NCI-H460 (cell line): ENCODE results near the gene MRPS17. TPM values are rescaled to one million over a fixed set of nuclear protein-coding genes. Genes with fewer than 3 reads are reported as not detected.
"Not testable (repeated sequence)": the region's sequence is repeated elsewhere in the genome, so short reads cannot be mapped to it uniquely, and the experiment has no call there.

ENCODE experiments used
- DNase-seq: peaks from one replicate; pipeline ENCODE4 v3.0.0-alpha.2; 2016; ENCODE audit warnings: low read depth; ENCODE audit errors: extremely low read depth
- polyA plus RNA-seq: library from polyadenylated mRNA; depleted of rRNA; stranded (reverse); fragments of >200 nt; gene quantifications from 2 replicates; pipeline ENCODE4 v1.2.3, GENCODE V29; 2014; cell fraction: nucleus; rRNA removed
- total RNA-seq: library from RNA; depleted of rRNA; stranded (reverse); fragments of >200 nt; shearing (Covaris generic); gene quantifications from 2 replicates; pipeline ENCODE4 v1.2.3, GENCODE V29; 2014; rRNA removed

MRPS17 gene
- 9.8 and 13.9 TPM in 2 replicates for total RNA-seq
- polyA plus RNA-seq: 2.9 and 4.8 TPM in 2 replicates

DNA sequence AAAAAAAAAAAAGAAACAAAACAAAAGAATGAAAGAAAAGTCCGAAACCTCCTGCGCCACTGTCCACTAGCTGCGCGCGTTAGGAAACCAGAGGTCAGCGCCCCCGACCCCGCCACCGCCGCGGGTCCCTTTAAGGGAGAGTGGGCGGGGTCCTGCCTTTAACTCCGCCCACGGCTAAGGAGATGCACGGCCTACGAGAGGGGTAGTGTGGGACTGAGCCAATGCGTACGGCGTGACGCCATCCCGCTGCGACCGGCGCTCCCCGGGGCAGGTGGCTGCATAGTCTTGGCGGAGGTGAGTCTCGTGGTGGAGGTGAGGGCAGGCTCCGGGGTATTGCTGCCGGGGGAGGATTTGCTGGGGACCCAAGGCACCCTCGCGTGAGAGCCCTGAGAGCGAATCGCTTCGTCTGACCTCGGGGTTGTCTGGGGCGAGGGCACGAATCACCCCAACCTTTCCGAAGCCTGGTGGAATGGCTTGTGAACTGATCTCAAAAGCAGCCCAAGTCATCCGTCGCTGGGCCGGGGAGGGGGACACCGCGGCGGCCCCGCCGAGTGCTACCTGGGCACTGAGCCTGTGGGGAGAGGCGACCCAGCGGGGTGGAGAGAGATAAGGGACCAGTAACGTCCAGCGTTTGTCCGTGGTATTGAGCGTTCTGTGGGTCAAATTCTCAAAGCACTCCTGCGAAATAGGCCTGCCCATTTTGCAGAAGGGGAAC is at the start of gene MRPS17:
TSS of gene MRPS17 (plus strand) at position 241 of the 715 bp plus-strand sequence. CDS start 1,319 bp downstream, outside the sequence.
- DNase-seq: peak; percentile 55

DNA sequence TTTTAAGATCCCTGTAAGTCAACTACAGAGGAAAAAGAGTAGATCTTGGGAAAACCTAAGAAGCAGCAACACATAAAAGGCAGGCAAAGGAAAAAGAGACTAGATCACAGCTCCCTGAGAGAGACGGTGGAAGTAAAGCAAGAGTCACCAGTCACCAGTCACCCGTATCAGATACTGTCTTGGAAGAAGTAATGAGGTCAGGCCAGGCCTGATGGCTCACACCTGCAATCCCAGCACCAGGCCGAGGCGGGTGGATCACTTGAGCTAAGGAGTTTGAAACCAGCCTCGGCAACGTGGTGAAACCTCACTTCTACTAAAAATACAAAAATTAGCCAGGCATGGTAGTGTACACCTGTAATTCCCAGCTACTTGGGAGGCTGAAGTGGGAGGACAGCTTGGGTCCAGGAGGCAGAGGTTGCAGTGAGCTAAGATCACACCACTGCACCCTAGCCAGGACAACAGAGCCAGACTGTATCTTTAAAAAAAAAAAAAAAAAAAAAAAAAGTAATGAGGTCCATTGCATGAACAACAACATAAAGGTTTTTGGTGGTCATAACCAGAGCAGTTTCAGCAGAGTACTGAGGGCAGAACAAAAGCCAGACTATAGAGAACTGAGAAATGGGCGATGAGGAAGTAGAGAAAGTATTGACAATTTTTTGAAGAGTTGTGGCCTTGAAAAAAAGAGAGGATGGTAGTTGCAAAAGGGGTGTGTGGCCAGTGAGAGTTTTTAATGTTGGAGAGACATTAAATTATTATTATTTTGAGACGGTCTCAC is 47.5 kb upstream of the MRPS17 start:
- no peak for DNase-seq

DNA sequence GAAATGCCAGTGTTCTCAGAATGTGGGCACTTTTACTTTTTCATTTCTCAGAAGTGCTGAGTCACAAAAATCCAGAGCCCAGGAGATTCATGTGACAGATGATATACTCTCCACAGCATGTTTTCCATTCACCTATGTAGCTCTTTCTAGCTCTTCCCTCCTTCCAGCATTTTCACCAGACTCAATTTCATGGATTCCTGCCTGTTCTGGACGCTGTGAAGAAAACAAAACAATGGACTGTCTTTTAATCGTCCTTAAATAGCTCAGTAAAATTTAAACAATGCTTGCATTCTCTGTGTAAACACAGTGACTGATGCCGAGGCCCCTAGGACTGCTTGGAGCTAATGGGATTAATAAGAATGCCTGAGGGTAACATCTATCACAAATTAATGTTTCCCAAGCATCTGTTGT is 38.9 kb upstream of the MRPS17 start:
- DNase-seq: no peak

DNA sequence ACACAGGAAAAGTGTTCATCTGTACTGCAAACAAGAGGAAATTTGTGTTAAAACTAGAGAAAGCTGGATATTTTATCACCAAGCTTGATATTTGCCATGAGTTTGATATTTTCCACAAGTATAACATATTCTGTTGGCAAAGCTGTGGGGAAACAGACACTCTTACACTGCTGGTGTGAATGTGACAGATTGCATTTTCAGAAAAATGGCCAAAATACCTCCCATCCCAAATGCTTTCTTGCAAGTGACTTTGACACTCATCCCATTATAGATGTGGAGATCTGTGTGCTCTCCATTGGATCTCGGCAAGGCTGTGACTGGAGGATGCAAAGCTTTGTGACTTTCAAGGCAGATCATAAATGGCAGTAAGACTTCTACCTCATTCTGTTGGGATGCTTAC is 33.9 kb upstream of the MRPS17 start:
- no peak for DNase-seq

DNA sequence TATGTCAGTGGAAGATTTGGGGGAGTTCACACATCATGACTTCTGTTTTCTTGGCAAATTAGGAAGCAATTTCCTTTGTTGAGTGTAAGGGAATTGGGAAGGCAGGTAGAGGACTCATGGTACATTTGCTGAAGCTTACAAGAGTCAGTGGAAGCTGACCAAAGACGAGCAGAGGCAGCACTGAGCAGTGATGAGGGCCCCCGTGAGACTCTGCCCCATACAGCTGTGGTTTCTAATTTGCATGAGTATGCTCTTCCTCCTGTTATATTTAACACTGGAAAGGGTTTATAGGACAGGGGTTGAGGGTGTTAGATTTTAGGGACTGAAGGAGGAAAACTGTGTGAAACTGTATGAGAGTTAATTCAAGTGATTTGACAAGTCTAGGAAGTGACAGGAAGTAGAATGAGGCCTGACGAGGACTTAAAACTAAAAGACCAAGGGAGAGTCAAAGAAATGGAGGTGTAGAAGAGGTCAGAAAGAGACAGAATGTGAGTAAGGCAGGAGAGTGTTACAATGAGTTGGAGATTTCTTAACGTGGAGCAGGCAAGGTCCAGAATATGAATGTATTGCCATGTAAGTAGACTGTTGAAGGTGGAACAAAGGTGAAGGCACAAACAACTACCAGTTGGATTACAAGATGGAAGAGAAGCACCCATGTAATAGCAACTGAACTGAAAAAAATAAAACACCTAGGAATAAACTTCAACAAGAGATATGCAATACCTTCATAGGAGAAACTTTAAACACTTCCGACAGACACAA is 23.5 kb upstream of the MRPS17 start:
- DNase-seq: no peak

GRCh38 chr7:55931421-55932151 is 20.1 kb upstream of the MRPS17 start:
- DNase-seq: no peak

DNA sequence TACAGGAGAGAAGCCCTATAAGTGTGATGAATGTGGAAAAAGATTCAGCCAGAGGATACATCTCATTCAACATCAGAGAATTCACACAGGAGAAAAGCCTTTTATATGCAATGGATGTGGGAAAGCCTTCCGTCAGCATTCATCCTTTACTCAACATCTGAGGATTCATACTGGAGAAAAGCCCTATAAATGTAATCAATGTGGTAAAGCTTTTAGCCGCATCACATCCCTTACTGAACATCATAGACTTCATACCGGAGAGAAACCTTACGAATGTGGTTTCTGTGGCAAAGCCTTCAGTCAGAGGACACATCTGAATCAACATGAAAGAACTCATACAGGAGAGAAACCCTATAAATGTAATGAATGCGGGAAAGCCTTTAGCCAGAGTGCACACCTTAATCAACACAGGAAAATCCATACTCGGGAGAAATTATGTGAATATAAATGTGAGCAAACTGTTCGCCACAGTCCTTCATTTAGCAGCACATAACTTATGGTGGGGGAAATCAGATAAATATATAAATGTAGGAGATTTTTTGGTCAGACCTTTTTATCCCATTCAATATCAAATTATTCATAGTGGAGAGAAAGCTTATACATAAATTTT is 12.1 kb upstream of the MRPS17 start:
- no peak for DNase-seq

- no peak for DNase-seq
These were observed 5.1 kb upstream of the MRPS17 start for GRCh38 chr7:55946545-55946944.

GRCh38 chr7:55952352-55952671 is 635 bp downstream of the MRPS17 start:
- not testable (repeated sequence) for DNase-seq

GRCh38 chr7:55953707-55954475 is 2.2 kb downstream of the MRPS17 start:
- no peak for DNase-seq

DNA sequence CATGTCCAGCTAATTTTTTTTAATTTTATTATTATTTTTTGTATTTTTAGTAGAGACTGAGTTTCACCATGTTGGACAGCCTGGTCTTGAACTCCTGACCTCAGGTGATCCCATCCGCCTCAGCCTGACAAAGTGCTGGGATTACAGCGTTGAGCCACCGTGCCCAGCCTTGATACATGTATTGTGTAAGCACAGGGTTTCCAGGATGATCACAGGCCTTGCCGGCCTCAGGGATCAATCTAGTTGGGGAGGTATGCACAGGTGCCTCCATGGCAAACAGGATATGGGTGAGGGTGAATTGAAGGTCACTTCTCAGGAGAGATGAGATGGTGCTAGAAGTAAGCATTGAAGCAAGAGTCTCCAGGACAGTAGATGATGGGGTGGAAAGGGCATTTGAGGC is 5.5 kb downstream of the MRPS17 start:
- no peak for DNase-seq

DNA sequence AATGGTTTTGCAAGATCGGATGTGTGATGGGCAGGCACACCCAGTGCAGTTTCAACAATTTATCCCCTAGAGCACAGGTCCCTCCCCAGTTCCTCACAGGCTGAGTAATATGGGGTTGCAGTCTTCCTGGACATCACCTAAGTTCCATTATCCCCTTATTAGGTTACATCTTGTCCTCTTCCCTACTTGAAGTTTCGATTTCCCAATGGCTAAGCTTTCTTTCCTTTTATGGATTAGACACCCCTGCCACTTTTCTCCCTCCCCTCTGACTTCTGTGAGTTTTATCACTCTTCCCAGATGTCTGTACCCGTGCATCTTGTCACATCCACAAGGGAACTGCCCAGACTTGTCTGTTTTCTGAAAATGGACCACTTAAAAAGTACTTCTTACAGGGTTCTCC is 10.3 kb downstream of the MRPS17 start:
- DNase-seq: no peak

- no peak for DNase-seq
These were observed 12.0 kb downstream of the MRPS17 start for GRCh38 chr7:55963584-55964168.

GRCh38 chr7:55964261-55965099 is 12.8 kb downstream of the MRPS17 start, which contains the start of gene NIPSNAP2:
Gene NIPSNAP2 (plus strand): TSS chr7:55964585. CDS start chr7:55964610, 25 bp downstream.
- DNase-seq: peak; percentile 15

DNA sequence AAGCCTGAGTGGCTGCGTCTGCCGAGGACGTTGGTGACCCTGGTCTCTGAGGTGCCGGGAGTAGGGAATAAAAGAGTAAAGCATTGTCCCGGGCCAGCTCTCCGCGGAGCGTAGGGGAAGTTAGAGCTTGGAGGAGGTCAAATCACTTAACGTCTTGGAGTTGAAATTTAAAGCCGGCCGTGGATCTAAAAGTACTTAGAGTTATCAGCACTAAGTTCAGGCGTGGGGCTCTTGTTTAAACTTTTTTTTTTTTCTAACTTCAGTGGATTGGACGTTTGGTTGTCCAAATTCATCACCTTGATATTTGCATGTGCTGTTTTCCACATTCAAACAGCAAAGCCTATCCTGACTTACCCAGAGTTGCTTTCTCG is 13.4 kb downstream of the MRPS17 start:
- DNase-seq: no peak

GRCh38 chr7:55965805-55966421 is 14.2 kb downstream of the MRPS17 start:
- no peak for DNase-seq

- no peak for DNase-seq
These were observed 15.2 kb downstream of the MRPS17 start for GRCh38 chr7:55966851-55967250.

DNA sequence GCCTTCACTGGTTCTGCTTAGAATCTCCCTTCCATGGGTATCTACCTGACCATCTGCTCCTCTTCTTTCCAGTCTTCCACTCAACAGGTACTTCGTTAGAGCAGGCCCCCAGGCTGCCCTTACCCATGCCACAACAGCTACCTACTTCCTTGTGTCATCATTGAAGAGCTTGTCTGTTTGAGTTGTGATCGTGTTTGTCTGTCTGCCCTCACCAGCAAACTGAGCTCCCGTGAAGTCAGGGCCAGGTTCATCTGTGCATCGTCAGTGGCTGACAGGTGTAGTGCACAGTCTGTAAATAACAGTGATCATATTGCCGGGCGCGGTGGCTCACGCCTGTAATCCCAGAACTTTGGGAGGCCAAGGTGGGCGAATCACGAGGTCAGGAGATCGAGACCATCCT is 17.7 kb downstream of the MRPS17 start:
- no peak for DNase-seq
